Immature natural killer cell (primary cell): ENCODE measurements around the gene MT1G. TPM values are rescaled to one million over a fixed set of nuclear protein-coding genes. Genes with fewer than 3 reads are reported as not detected.
"Not testable (repeated sequence)": the region's sequence is repeated elsewhere in the genome, so short reads cannot be mapped to it uniquely, and the experiment has no call there.

Source experiments
- DNase-seq, 3 donors: peaks; one replicate each; pipeline ENCODE4 v3.0.0; 2022; ENCODE audit warnings: mixed read lengths in 1 of 3
- H3K27ac Mint-ChIP-seq, 6 donors: one replicate each; pipeline ENCODE4 v1.8.0; 2020; ENCODE audit warnings: mixed read lengths in 6 of 6, mild to moderate bottlenecking in 5 of 6, inconsistent platforms in 4 of 6, moderate library complexity in 3 of 6
- H3K27me3 Mint-ChIP-seq, 3 donors: one replicate each; pipeline ENCODE4 v1.8.0; 2020 to 2021; ENCODE audit warnings: low read depth in 3 of 3, mild to moderate bottlenecking in 3 of 3, mixed read lengths in 3 of 3, moderate library complexity in 3 of 3, inconsistent platforms in 1 of 3
- H3K36me3 Mint-ChIP-seq, 3 donors: one replicate each; pipeline ENCODE4 v1.8.0; 2020; ENCODE audit warnings: mixed read lengths in 3 of 3, inconsistent platforms in 2 of 3, mild to moderate bottlenecking in 2 of 3
- H3K4me1 Mint-ChIP-seq, 2 donors: one replicate each; pipeline ENCODE4 v1.8.0; 2020; ENCODE audit warnings: inconsistent platforms in 2 of 2, mild to moderate bottlenecking in 2 of 2, mixed read lengths in 2 of 2, moderate library complexity in 1 of 2
- H3K4me3 Mint-ChIP-seq, 5 donors: one replicate each; pipeline ENCODE4 v1.8.0; 2020; ENCODE audit warnings: mild to moderate bottlenecking in 5 of 5, mixed read lengths in 5 of 5, inconsistent platforms in 3 of 5, moderate library complexity in 3 of 5
- H3K9me3 Mint-ChIP-seq, 6 donors: one replicate each; pipeline ENCODE4 v1.8.0; 2020; ENCODE audit warnings: mild to moderate bottlenecking in 6 of 6, mixed read lengths in 6 of 6, inconsistent platforms in 4 of 6, moderate library complexity in 3 of 6
- polyA plus RNA-seq, 3 donors: library from polyadenylated mRNA; unstranded; fragments of 300-500 nt; fragmentation: Illumina TruSeq; gene quantifications; one replicate each; pipeline ENCODE4 v1.2.3, GENCODE V29; 2021

The MT1G gene
- polyA plus RNA-seq, 3 donors from 2014 or later, result not detected

- Mint-ChIP-seq H3K9me3 (no peaks in the 10 kb centered on the region), H3K4me3 (peak within 1 kb of the TSS; percentile 24 to 79 (median 57)), H3K4me1 (peaks cover 6 to 17% of the 10 kb centered on the region in 2 donors), H3K27ac (no peak within 1 kb of the TSS), H3K27me3 (peaks cover 16 to 25% (median 23%) of the 10 kb centered on the region in 3 donors), H3K36me3 (no peaks in the 10 kb centered on the region)
- DNase-seq, result no peak
Observed at GRCh38 chr16:56632156-56632847, 35.6 kb downstream of the MT1G start, which contains the start of gene MT1M. MT1M (plus strand) TSS chr16:56632659; CDS start chr16:56632732, 73 bp downstream.

DNA sequence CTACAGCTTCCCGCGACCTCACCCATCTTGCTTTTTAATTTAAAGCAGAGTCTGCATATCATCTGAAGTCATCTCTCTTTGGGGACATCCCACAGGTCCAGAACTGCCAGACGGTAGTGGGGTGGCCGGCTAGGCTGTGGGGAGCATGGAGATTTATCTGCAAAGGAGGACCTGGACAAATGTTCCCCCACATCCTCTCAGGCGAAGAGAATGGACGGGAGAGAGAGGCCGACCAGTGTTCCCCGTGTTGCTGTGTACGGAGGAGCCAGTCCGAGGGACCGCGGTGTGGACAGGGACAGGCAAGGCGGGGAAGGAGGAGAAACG lies 36.1 kb downstream of the MT1G start:
- Mint-ChIP-seq H3K27me3 (peaks cover 18 to 26% (median 25%) of the 10 kb centered on the region in 3 donors), H3K27ac (no peak overlapping the region), H3K4me3 (peak overlapping the region in 3 of 5 donors; percentile 57 to 79 (median 69)), H3K4me1 (peaks cover 6 to 17% of the 10 kb centered on the region in 2 donors), H3K9me3 (no peaks in the 10 kb centered on the region), H3K36me3 (no peaks in the 10 kb centered on the region)
- no peak for DNase-seq

DNA sequence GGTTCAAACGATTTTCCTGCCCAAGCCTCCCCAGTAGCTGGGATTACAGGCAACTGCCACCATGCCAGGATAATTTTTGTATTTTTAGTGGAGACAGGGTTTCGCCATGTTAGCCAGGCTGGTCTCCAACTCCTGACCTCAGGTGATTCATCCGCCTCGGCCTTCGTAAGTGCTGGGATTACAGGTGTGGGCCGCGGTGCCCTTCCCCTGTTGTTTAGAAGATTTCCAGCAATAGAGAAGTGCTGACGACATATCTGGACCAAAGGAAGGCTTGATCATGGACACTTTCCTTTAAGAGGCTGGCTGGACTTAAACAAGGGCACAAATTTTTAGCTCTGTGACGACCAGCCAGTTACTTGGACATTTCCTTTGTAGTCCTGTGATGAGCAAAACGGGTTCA lies 36.7 kb downstream of the MT1G start:
- Mint-ChIP-seq H3K27me3 (peaks cover 18 to 28% (median 21%) of the 10 kb centered on the region in 3 donors), H3K4me1 (peaks cover 6 to 18% of the 10 kb centered on the region in 2 donors), H3K4me3 (peak overlapping the region in 1 of 5 donors; percentile 79), H3K27ac (no peak overlapping the region), H3K9me3 (no peaks in the 10 kb centered on the region), H3K36me3 (no peaks in the 10 kb centered on the region)
- DNase-seq, result no peak

DNA sequence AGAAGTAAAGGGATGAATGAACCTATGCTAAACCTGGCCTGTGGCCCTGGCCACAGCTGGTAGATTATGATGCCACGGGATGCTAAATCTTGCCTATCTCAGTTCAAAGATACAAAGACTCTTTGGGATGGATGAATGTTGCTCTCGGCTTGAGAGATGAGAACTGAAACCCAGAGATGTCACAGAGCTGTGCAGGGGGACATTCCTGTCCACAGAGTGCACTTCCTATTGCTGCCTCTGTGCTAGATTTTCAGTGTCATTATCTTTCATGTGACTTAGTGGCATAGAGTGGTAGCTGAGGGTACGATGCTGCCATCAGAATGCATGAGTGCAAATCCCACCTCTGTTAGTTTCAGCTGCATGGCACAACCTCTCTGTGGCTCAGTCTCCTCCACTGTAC lies 37.7 kb downstream of the MT1G start:
- Mint-ChIP-seq H3K27ac (no peak overlapping the region), H3K4me1 (peaks cover 7 to 26% of the 10 kb centered on the region in 2 donors), H3K9me3 (no peaks in the 10 kb centered on the region), H3K36me3 (no peaks in the 10 kb centered on the region), H3K4me3 (no peak overlapping the region), H3K27me3 (peaks cover 19 to 30% (median 20%) of the 10 kb centered on the region in 3 donors)
- DNase-seq, result no peak

DNA sequence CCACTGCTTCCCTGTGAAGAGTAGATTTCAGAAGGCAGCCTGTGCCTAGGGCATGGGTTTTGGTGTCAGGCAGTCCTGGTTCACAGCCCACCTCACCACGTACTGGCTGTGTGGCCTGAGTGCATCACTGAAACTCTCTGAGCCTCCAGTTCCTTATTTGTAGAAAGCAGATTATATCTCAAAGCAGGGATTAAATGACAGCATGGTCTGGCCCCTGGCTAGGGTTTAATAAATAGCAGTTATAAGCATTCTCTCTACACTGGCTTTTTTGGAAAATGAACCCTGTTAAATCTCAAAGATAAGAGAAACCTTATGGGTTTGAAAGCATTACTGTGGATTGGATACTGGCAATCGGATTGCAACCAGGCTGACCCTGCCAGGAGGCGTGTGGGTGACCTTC lies 38.3 kb downstream of the MT1G start:
- H3K27me3 Mint-ChIP-seq, result peaks cover 15 to 31% (median 25%) of the 10 kb centered on the region in 3 donors
- no peak for DNase-seq
- H3K4me1 Mint-ChIP-seq, result peaks cover 12 to 24% of the 10 kb centered on the region in 2 donors
- H3K4me3 Mint-ChIP-seq, result no peak overlapping the region
- H3K36me3 Mint-ChIP-seq, result no peaks in the 10 kb centered on the region
- H3K27ac Mint-ChIP-seq, result no peak overlapping the region
- peaks cover 0 to 2% (median 0%) of the 10 kb centered on the region in 6 donors for H3K9me3 Mint-ChIP-seq

DNA sequence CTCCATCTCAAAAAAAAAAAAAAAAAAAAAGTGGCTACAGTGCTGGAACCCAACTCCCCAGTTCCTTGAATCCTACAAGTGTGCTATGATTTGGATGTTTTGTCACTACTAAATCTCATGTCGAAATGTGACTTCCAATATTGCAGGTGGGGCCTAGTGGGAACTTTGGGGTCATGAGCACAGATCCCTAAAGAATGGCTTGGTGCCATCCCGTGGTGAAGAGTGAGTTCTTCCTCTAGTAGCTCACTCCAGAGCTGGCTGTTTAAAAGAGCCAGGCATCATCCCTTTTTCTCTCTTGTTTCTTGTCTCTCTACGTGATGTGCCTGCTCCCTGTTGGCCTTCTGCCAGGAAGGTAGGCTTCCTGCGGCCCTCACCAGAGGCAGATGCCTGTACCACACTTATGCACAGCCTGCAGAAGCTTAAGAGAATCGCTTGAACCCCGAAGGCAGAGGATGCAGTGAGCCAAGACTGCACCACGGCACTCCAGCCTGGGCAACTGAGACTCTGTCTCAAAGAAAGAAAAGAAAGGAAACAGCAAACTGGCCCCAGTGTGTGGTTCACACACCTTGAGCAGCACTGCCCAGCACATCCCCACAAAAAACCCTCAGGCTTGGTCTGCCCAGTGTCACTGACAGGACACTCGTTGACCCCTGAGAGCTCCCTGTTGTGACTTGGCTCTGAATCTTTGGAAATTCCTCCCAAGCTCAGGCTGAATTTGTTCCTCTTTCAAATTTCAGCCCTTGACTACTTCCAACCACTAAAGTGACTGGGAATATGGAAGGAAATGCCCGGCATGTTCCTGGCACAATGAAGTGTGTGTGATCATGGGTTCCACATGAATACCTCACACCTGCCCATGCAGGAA lies 39.1 kb downstream of the MT1G start:
- Mint-ChIP-seq H3K4me3 (no peak overlapping the region), H3K36me3 (no peaks in the 10 kb centered on the region), H3K4me1 (peaks cover 16 to 24% of the 10 kb centered on the region in 2 donors), H3K27ac (no peak overlapping the region), H3K27me3 (peaks cover 15 to 26% (median 22%) of the 10 kb centered on the region in 3 donors), H3K9me3 (peaks cover 0 to 2% (median 0%) of the 10 kb centered on the region in 6 donors)
- DNase-seq, result no peak

DNA sequence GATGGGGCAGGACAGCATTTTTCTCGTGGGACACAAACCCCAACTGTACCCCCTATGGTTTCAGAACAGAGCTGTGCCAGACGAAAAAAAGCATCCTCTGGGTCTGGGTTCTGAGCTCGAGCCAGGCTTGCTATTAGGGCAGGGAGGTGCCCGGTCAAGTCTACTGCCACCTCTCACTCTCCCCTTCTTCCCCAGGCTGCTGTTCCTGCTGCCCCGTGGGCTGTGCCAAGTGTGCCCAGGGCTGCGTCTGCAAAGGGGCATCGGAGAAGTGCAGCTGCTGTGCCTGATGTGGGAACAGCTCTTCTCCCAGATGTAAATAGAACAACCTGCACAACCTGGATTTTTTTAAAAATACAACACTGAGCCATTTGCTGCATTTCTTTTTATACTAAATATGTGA lies 41.2 kb downstream of the MT1G start:
- H3K27me3 Mint-ChIP-seq, result peaks cover 10 to 19% (median 16%) of the 10 kb centered on the region in 3 donors
- H3K36me3 Mint-ChIP-seq, result no peaks in the 10 kb centered on the region
- no peak overlapping the region for H3K4me3 Mint-ChIP-seq
- no peak for DNase-seq
- H3K27ac Mint-ChIP-seq, result no peak overlapping the region
- peaks cover 13 to 16% of the 10 kb centered on the region in 2 donors for H3K4me1 Mint-ChIP-seq
- H3K9me3 Mint-ChIP-seq, result peaks cover 0 to 2% (median 0%) of the 10 kb centered on the region in 6 donors

GRCh38 chr16:56625943-56626654 lies 41.8 kb downstream of the MT1G start:
- no peak for DNase-seq
- Mint-ChIP-seq H3K9me3 (peaks cover 0 to 2% (median 0%) of the 10 kb centered on the region in 6 donors), H3K4me3 (peak overlapping the region; percentile 44 to 77 (median 62)), H3K4me1 (peaks cover 10 to 12% of the 10 kb centered on the region in 2 donors), H3K27me3 (peaks cover 10 to 16% (median 13%) of the 10 kb centered on the region in 3 donors), H3K27ac (no peak overlapping the region), H3K36me3 (no peaks in the 10 kb centered on the region)

DNA sequence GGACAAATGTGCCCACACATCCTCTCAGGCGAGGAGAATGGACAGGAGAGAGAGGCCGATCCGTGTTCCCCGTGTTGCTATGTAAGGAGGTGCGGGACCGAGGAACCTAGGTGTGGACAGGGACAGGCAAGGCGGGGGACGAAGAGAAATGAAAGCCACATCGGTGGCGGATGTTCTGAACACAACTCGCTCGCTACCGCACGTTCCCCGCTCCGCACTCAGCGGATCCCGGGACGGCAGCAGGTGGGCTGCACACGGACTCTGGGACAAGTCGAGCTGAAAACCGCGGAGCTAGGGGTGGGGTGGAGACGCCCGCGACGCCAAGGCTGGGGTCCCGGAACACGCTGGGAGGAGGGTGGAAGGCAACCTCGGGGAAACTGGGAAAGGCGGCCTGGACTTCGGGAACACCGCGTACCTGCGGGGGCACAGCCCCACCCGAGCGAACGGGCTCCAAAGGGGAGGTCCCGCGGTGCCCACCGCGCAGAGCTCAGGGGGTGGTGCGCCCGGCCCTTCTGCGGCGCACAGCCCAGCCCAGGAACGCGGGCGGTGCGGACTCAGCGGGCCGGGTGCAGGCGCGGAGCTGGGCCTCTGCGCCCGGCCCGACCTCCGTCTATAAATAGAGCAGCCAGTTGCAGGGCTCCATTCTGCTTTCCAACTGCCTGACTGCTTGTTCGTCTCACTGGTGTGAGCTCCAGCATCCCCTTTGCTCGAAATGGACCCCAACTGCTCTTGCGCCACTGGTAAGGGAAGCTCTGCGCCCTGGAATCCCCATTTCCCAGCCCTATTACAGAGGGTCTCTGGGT lies 42.5 kb downstream of the MT1G start, which contains the start of gene MT1E:
MT1E (plus strand) TSS at position 642 of the 803 bp plus-strand sequence; CDS start at position 713, 71 bp downstream.
- H3K4me1 Mint-ChIP-seq, result peaks cover 10 to 12% of the 10 kb centered on the region in 2 donors
- H3K9me3 Mint-ChIP-seq, result peaks cover 0 to 2% (median 0%) of the 10 kb centered on the region in 6 donors
- DNase-seq, result peak in 2 of 3 donors; percentile 10 to 29
- H3K4me3 Mint-ChIP-seq, result peak within 1 kb of the TSS; percentile 72 to 89 (median 83)
- H3K27me3 Mint-ChIP-seq, result peaks cover 10 to 17% (median 12%) of the 10 kb centered on the region in 3 donors
- H3K27ac Mint-ChIP-seq, result peak within 1 kb of the TSS in 1 of 6 donors; percentile 77
- H3K36me3 Mint-ChIP-seq, result no peaks in the 10 kb centered on the region

DNA sequence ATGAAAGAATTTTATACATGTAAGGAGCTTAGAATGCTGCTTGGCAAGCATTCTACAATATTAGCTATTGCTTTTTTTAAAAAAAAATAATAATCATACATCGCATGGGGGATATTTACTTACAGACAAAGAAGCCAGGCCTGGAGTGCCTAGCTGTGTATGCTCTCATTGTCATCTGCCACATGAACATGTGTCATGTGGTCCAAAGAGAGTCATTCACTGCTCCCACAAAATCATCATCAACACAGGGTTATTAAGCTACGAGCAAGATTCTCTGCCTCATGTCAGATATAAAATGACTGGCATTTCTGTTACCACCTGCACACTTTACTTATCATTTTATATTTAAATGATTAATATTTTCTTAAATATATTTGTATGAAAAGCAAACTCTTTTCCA lies 44.2 kb downstream of the MT1G start:
- H3K27ac Mint-ChIP-seq, result no peak overlapping the region
- H3K4me3 Mint-ChIP-seq, result no peak overlapping the region
- DNase-seq, result no peak
- no peaks in the 10 kb centered on the region for H3K36me3 Mint-ChIP-seq
- peaks cover 12 to 17% (median 15%) of the 10 kb centered on the region in 3 donors for H3K27me3 Mint-ChIP-seq
- H3K9me3 Mint-ChIP-seq, result peaks cover 0 to 2% (median 0%) of the 10 kb centered on the region in 6 donors
- peaks cover 10 to 12% of the 10 kb centered on the region in 2 donors for H3K4me1 Mint-ChIP-seq

DNA sequence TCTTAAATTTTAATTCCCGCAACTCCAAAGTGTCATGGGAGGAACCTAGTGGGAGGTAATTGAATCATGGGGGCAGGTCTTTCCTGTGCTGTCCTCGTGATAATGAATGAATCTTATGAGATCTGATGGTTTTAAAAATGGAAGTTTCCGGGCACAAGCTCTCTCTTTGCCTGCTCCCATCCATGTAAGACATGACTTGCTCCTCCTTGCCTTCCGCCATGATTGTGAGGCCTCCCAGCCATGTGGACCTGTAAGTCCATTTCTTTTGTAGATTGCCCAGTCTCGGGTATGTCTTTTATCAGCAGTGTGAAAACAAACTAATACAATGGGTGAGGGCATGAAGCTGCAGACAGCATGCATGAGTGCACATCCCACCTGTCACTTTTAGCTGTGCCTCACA lies 44.7 kb downstream of the MT1G start:
- Mint-ChIP-seq H3K4me1 (peaks cover 10 to 12% of the 10 kb centered on the region in 2 donors), H3K27me3 (peaks cover 12 to 18% (median 15%) of the 10 kb centered on the region in 3 donors)
- not testable (repeated sequence) for H3K4me3 Mint-ChIP-seq, H3K9me3 Mint-ChIP-seq, H3K36me3 Mint-ChIP-seq, H3K27ac Mint-ChIP-seq, DNase-seq

DNA sequence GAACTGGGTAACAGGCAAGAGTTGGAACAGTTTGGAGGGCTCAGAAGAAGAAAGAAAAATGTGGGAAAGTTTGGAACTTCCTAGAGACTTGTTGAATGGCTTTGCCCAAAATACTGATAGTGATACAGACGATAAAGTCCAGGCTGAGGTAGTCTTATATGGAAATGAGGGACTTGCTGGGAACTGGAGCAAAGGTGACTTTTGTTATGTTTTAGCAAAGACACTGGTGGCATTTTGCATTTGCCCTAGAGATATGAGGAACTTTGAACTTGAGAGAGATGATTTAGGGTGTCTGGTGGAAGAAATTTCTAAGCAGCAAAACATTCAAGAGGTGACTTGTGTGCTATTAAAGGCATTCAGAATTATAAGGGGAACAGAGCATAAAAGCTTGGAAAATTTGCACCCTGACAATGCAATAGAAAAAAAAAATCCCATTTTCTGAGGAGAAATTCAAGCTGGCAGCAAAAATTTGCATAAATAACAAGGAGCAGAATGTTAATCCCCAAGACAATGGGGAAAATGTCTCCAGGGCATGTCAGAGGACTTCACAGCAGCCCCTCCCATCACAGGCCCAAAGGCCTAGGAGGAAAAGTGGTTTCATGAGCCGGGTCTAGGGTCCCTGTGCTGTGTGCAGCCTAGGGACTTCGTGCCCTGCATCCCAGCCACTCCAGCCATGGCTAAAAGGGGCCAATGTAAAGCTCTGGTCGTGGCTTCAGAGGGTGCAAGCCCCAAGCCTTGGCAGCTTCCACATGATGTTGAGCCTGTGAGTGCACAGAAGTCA lies 46.0 kb downstream of the MT1G start:
- H3K4me1 Mint-ChIP-seq, result peaks cover 15 to 20% of the 10 kb centered on the region in 2 donors
- peaks cover 12 to 24% (median 18%) of the 10 kb centered on the region in 3 donors for H3K27me3 Mint-ChIP-seq
- DNase-seq, H3K27ac Mint-ChIP-seq, H3K36me3 Mint-ChIP-seq, H3K4me3 Mint-ChIP-seq, H3K9me3 Mint-ChIP-seq: not testable (repeated sequence)
